H1 (cell line): ENCODE results near the gene ZDHHC11B. TPM values are rescaled to one million over a fixed set of nuclear protein-coding genes. Genes with fewer than 3 reads are reported as not detected.
A peak's percentile ranks its signal among the peaks of the same experiment; 100 is the strongest.
"Not testable (repeated sequence)": the region's sequence is repeated elsewhere in the genome, so short reads cannot be mapped to it uniquely, and the experiment has no call there.

Source experiments
- CTCF ChIA-PET: fragments of 300-600 bp; sonication (Branson Sonifier 250); formaldehyde crosslinking; loops from one replicate; lab custom pipeline; 2021; ENCODE audit not compliant: partially characterized antibody; lab: Charles Lee
- POLR2A ChIA-PET: fragments of 300-600 bp; sonication (Branson Sonifier 250); formaldehyde crosslinking; loops from one replicate; lab custom pipeline; 2021; ENCODE audit warnings: inconsistent platforms; ENCODE audit not compliant: partially characterized antibody; lab: Charles Lee
- DNase-seq, 2 experiments: peaks; one replicate each; pipeline versions ENCODE4 v3.0.0 to v3.0.0-alpha.2; 2010 to 2022; ENCODE audit warnings: low spot score in 2 of 2, low read depth in 1 of 2, mixed read lengths in 1 of 2
- FAIRE-seq: peaks from 2 replicates; lab custom pipeline; 2011; peaks lifted over from hg19 to GRCh38; lab: Jason Lieb, UNC
- H2AFZ ChIP-seq: 2 replicates; pipeline ENCODE4 v1.8.1; 2012; ENCODE audit warnings: low read length, inconsistent platforms
- H2AK5ac ChIP-seq: 2 replicates; pipeline ENCODE4 v1.6.1; 2013; ENCODE audit warnings: low read depth, low read length
- H2BK120ac ChIP-seq: replicated peaks from 2 replicates; pipeline ENCODE3; 2013; ENCODE audit warnings: low read depth, low read length, inconsistent platforms
- H2BK12ac ChIP-seq: 2 replicates; pipeline ENCODE4 v1.6.1; 2013; ENCODE audit warnings: low read depth, low read length
- H2BK15ac ChIP-seq: 2 replicates; pipeline ENCODE4 v1.6.1; 2013; ENCODE audit warnings: low read length
- H2BK20ac ChIP-seq: 2 replicates; pipeline ENCODE4 v1.6.1; 2013; ENCODE audit warnings: low read length
- H2BK5ac ChIP-seq: 2 replicates; pipeline ENCODE4 v1.6.1; 2013; ENCODE audit warnings: low read depth, low read length
- H3K14ac ChIP-seq: 2 replicates; pipeline ENCODE4 v1.6.1; 2013; ENCODE audit warnings: inconsistent platforms; ENCODE audit not compliant: insufficient read length
- H3K18ac ChIP-seq: 2 replicates; pipeline ENCODE4 v1.6.1; 2013; ENCODE audit warnings: low read length; ENCODE audit errors: extremely low read depth
- H3K23ac ChIP-seq: 2 replicates; pipeline ENCODE4 v1.6.1; 2013; ENCODE audit warnings: inconsistent platforms; ENCODE audit not compliant: insufficient read length
- H3K23me2 ChIP-seq: 2 replicates; pipeline ENCODE4 v1.6.1; 2013; ENCODE audit warnings: low read depth, low read length
- H3K27ac ChIP-seq: 2 replicates; pipeline ENCODE4 v1.6.1; 2011; ENCODE audit warnings: low read depth, low read length, inconsistent platforms
- H3K27me3 ChIP-seq, 4 experiments: replicated peaks in 1 of 4; 1 replicate in 1 of 4; 2 replicates in 3 of 4; pipeline versions ENCODE4 v1.6.1 to v1.8.1; 2011 to 2013; ENCODE audit warnings: low read length in 3 of 4, mild to moderate bottlenecking in 3 of 4, inconsistent platforms in 2 of 4, mixed read lengths in 2 of 4, moderate library complexity in 1 of 4; ENCODE audit not compliant: control insufficient read depth in 3 of 4, insufficient read depth in 3 of 4; ENCODE audit errors: extremely low read depth in 1 of 4
- H3K36me3 ChIP-seq, 4 experiments: 2 replicates each; pipeline versions ENCODE4 v1.6.1 to v1.8.1; 2011 to 2013; ENCODE audit warnings: mild to moderate bottlenecking in 4 of 4, low read length in 3 of 4, moderate library complexity in 2 of 4, control low read depth in 1 of 4, inconsistent platforms in 1 of 4; ENCODE audit not compliant: insufficient read depth in 4 of 4, control insufficient read depth in 2 of 4
- H3K4ac ChIP-seq: replicated peaks from 2 replicates; pipeline ENCODE3; 2013; ENCODE audit warnings: low read length, low read depth, mixed read lengths, inconsistent platforms; ENCODE audit not compliant: insufficient read length
- H3K4me1 ChIP-seq, 4 experiments: replicated peaks in 1 of 4; 1 replicate in 1 of 4; 2 replicates in 3 of 4; pipeline versions ENCODE4 v1.6.1 to v1.8.1; 2011 to 2013; ENCODE audit warnings: low read length in 3 of 4, inconsistent platforms in 2 of 4, mixed read lengths in 1 of 4; ENCODE audit not compliant: insufficient read depth in 4 of 4, control insufficient read depth in 3 of 4
- H3K4me2 ChIP-seq, 2 experiments: 2 replicates each; pipeline versions ENCODE4 v1.6.1 to v1.8.1; 2011 to 2013; ENCODE audit warnings: low read depth in 2 of 2, low read length in 2 of 2, control low read depth in 1 of 2, inconsistent platforms in 1 of 2, mild to moderate bottlenecking in 1 of 2; ENCODE audit not compliant: insufficient read depth in 1 of 2
- H3K4me3 ChIP-seq, 4 experiments: fragments of 200-600, 300-600 bp in 1 of 4; sonication (generic), shearing (Covaris generic), sonication (Bioruptor Twin) in 1 of 4; 2 replicates each; pipeline versions ENCODE4 v1.5.1 to v1.8.1; 2011 to 2016; ENCODE audit warnings: low read length in 4 of 4, low read depth in 3 of 4, control low read depth in 2 of 4, inconsistent platforms in 2 of 4, mild to moderate bottlenecking in 2 of 4, mixed read lengths in 1 of 4, moderate library complexity in 1 of 4; ENCODE audit not compliant: insufficient read depth in 2 of 4; ENCODE audit errors: extremely low read depth in 1 of 4
- H3K56ac ChIP-seq: replicated peaks from 2 replicates; pipeline ENCODE3; 2013; ENCODE audit warnings: low read depth, mild to moderate bottlenecking, mixed read lengths, low read length, inconsistent platforms; ENCODE audit not compliant: insufficient read length
- H3K79me1 ChIP-seq: 2 replicates; pipeline ENCODE4 v1.6.1; 2013; ENCODE audit warnings: low read depth, low read length, control low read depth
- H3K79me2 ChIP-seq, 2 experiments: 2 replicates each; pipeline versions ENCODE4 v1.6.1 to v1.8.1; 2012 to 2013; ENCODE audit warnings: low read length in 2 of 2, mild to moderate bottlenecking in 2 of 2, inconsistent platforms in 1 of 2; ENCODE audit not compliant: insufficient read depth in 2 of 2, control insufficient read depth in 1 of 2
- H3K9ac ChIP-seq, 4 experiments: replicated peaks in 1 of 4; 1 replicate in 1 of 4; 2 replicates in 3 of 4; pipeline versions ENCODE4 v1.6.1 to v1.8.1; 2011 to 2013; ENCODE audit warnings: low read depth in 3 of 4, low read length in 3 of 4, control low read depth in 2 of 4, mild to moderate bottlenecking in 2 of 4, moderate library complexity in 2 of 4, inconsistent platforms in 1 of 4; ENCODE audit errors: extremely low read depth in 1 of 4
- H3K9me3 ChIP-seq, 2 experiments: 2 replicates each; pipeline versions ENCODE4 v1.6.1 to v1.8.1; 2012 to 2013; ENCODE audit warnings: mild to moderate bottlenecking in 2 of 2, moderate library complexity in 2 of 2, control low read depth in 1 of 2, inconsistent platforms in 1 of 2, low read depth in 1 of 2, low read length in 1 of 2, mixed read lengths in 1 of 2; ENCODE audit not compliant: insufficient read depth in 2 of 2
- H4K20me1 ChIP-seq, 2 experiments: replicated peaks in 1 of 2; 2 replicates each; pipeline versions ENCODE3 to v1.8.1; 2011 to 2013; ENCODE audit warnings: inconsistent platforms in 2 of 2, low read length in 2 of 2, mild to moderate bottlenecking in 1 of 2; ENCODE audit not compliant: insufficient read depth in 2 of 2, control insufficient read depth in 1 of 2
- H4K5ac ChIP-seq: 2 replicates; pipeline ENCODE4 v1.6.1; 2013; ENCODE audit warnings: low read length, low read depth, mixed read lengths, inconsistent platforms; ENCODE audit not compliant: insufficient read length
- H4K8ac ChIP-seq: 2 replicates; pipeline ENCODE4 v1.8.0; 2013; ENCODE audit warnings: mild to moderate bottlenecking, moderate library complexity, low read length, inconsistent platforms; ENCODE audit not compliant: insufficient read depth; ENCODE audit errors: extremely low read depth
- H4K91ac ChIP-seq: replicated peaks from 2 replicates; pipeline ENCODE3; 2013; ENCODE audit warnings: low read length, mixed read lengths, inconsistent platforms; ENCODE audit not compliant: insufficient read length
- RAD21 ChIP-seq, 2 experiments: IDR thresholded peaks in 1 of 2; conservative IDR thresholded peaks in 1 of 2; 2 replicates each; pipeline ENCODE4 v1.6.1; 2011; ENCODE audit warnings: low read depth in 2 of 2, low read length in 2 of 2, improper control_type of control experiment in 1 of 2, inconsistent platforms in 1 of 2, mild to moderate bottlenecking in 1 of 2, moderate library complexity in 1 of 2
- WGBS, 2 experiments: shearing (Covaris generic) in 1 of 2; methylation state at CpG; one replicate each; pipeline versions ENCODE4 v1.1.6 to v1.1.7; 2013 to 2015; ENCODE audit warnings: low lambda C conversion rate in 2 of 2, mixed read lengths in 2 of 2, inconsistent platforms in 1 of 2, low coverage in 1 of 2, missing lambda C conversion rate in 1 of 2; ENCODE audit not compliant: insufficient replicate concordance in 2 of 2, insufficient coverage in 1 of 2, insufficient read length in 1 of 2; ENCODE audit errors: extremely low coverage in 1 of 2, missing lambda C conversion rate in 1 of 2; 5-methylcytosine and 5-hydroxymethylcytosine counted together
- polyA plus RNA-seq, 7 experiments: library from polyadenylated mRNA; depleted of rRNA in 3 of 7; stranded (reverse) in 5 of 7; unstranded in 2 of 7; fragments of >200 nt in 5 of 7; fragments of 200-250 nt in 2 of 7; gene quantifications; 1 replicate in 5 of 7; 2 replicates in 1 of 7; 4 replicates in 1 of 7; pipeline versions ENCODE4 v1.2.1 to v1.2.3, GENCODE V29; 2011 to 2013; ENCODE audit warnings: missing spikeins in 2 of 7, mixed read lengths in 2 of 7
- total RNA-seq: library from RNA; stranded (reverse); fragmentation: NEBNext Ultra II Directional; extraction: Animal tissue kit (Norgen Biotek cat#: 25700); gene quantifications from 2 replicates; pipeline ENCODE4 v1.2.1, GENCODE V29; 2021

ZDHHC11B gene
- total and polyA plus RNA-seq, 2 of the 8 experiments (the other 6 are each of a cell fraction or from before 2014, with no cell fraction given): 0.29 to 2.5 TPM

DNA sequence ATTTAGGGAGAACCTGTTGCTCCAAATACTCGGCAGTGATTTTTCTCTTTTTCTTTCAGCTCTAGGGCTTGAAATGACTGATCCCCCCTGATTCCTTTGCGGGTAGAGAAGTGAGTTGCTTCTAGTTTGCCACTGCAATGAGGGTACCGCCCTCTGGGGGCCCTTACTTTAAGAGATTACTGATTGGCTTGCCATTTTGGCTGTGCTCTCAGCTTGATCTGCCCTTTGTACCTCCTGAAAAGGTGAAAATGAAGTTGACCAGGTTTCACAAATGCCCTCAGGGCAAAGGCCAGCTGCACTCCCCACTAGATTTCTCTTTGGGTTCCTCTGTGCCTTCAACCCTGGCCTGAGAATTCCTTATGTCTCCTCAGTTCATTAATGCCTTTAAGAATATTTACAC is 70.8 kb downstream of the ZDHHC11B start:
- H3K9ac ChIP-seq, H4K8ac ChIP-seq, H3K4me2 ChIP-seq, H3K4me3 ChIP-seq, H3K27ac ChIP-seq, H3K27me3 ChIP-seq, H2BK15ac ChIP-seq, H3K23me2 ChIP-seq, H3K4me1 ChIP-seq, H4K5ac ChIP-seq, H3K23ac ChIP-seq, H3K36me3 ChIP-seq, H4K20me1 ChIP-seq, POLR2A ChIA-PET, H3K79me2 ChIP-seq, H3K14ac ChIP-seq, DNase-seq, H2BK20ac ChIP-seq, H3K18ac ChIP-seq, H2BK12ac ChIP-seq, CTCF ChIA-PET, H2AFZ ChIP-seq, H2BK5ac ChIP-seq, H3K56ac ChIP-seq, H3K79me1 ChIP-seq, H2BK120ac ChIP-seq, H3K4ac ChIP-seq, H4K91ac ChIP-seq, H2AK5ac ChIP-seq: not testable (repeated sequence)
- WGBS, 2 experiments: 69% methylated on average over 3 of the region's 3 CpGs; no CpG with 5 or more reads in 1 of the 2 experiments
- TF ChIP-seq RAD21 (IDR thresholded peaks at IDR 0.05 in 1 of 2, conservative IDR thresholded peaks at IDR 0.05 in 1 of 2; ENCODE audit: low read depth in 2 of 2, low read length in 2 of 2): peak in 1 of 2 experiments; percentile 6; a peak in 1 of 4 replicates
- H3K9me3 ChIP-seq: peaks cover 6 to 11% of the 10 kb centered on the region in 2 experiments
- FAIRE-seq: peak; percentile 82
